Glutamatergic neuron (in vitro differentiated cells): ENCODE data around the gene HTR2A. TPM values are rescaled to one million over a fixed set of nuclear protein-coding genes. Genes with fewer than 3 reads are reported as not detected.
A peak's percentile ranks its signal among the peaks of the same experiment; 100 is the strongest.

Experiments used
- DNase-seq: peaks from one replicate; pipeline ENCODE4 v3.0.0; 2022
- H3K27ac Mint-ChIP-seq: one replicate; pipeline ENCODE4 v1.8.0; 2020; ENCODE audit warnings: mild to moderate bottlenecking, mixed read lengths, inconsistent platforms; ENCODE audit not compliant: unreplicated experiment
- H3K27me3 Mint-ChIP-seq: one replicate; pipeline ENCODE4 v1.8.0; 2020; ENCODE audit warnings: mild to moderate bottlenecking, moderate library complexity, mixed read lengths, inconsistent platforms; ENCODE audit not compliant: unreplicated experiment
- H3K36me3 Mint-ChIP-seq: one replicate; pipeline ENCODE4 v1.8.0; 2020; ENCODE audit warnings: mild to moderate bottlenecking, mixed read lengths, inconsistent platforms; ENCODE audit not compliant: unreplicated experiment
- H3K4me1 Mint-ChIP-seq: one replicate; pipeline ENCODE4 v1.8.0; 2020; ENCODE audit warnings: mild to moderate bottlenecking, low read depth, mixed read lengths, inconsistent platforms; ENCODE audit not compliant: unreplicated experiment
- H3K4me3 Mint-ChIP-seq: one replicate; pipeline ENCODE4 v1.8.0; 2020; ENCODE audit warnings: mild to moderate bottlenecking, mixed read lengths, inconsistent platforms; ENCODE audit not compliant: unreplicated experiment
- H3K9me3 Mint-ChIP-seq: one replicate; pipeline ENCODE4 v1.8.0; 2020; ENCODE audit warnings: mild to moderate bottlenecking, moderate library complexity, mixed read lengths, inconsistent platforms; ENCODE audit not compliant: unreplicated experiment
- CTCF ChIP-seq: fragments of 200-600 bp; sonication (generic); IDR thresholded peaks from one replicate; pipeline ENCODE4 v1.5.0; 2021; ENCODE audit not compliant: partially characterized antibody, unreplicated experiment
- total RNA-seq: library from RNA; stranded (reverse); fragmentation: NEBNext Ultra II Directional; extraction: Animal tissue kit (Norgen Biotek cat#: 25700); gene quantifications from one replicate; pipeline ENCODE4 v1.2.1, GENCODE V29; 2021; ENCODE audit not compliant: unreplicated experiment

The HTR2A gene
- total RNA-seq, 1 donor from 2014 or later = not detected

GRCh38 chr13:46881621-46882020 lies 15.2 kb downstream of the HTR2A start:
- H3K4me3 Mint-ChIP-seq = no peak overlapping the region
- no peak overlapping the region for H3K27ac Mint-ChIP-seq
- H3K36me3 Mint-ChIP-seq = peaks cover 4% of the 10 kb centered on the region
- DNase-seq = no peak
- H3K9me3 Mint-ChIP-seq = peaks cover 2% of the 10 kb centered on the region
- no peaks in the 10 kb centered on the region for H3K27me3 Mint-ChIP-seq
- TF ChIP-seq CTCF = no peak
- H3K4me1 Mint-ChIP-seq = peaks cover 5% of the 10 kb centered on the region

- Mint-ChIP-seq H3K4me1 (peaks cover 4% of the 10 kb centered on the region), H3K4me3 (no peak overlapping the region), H3K9me3 (peaks cover 2% of the 10 kb centered on the region), H3K27ac (no peak overlapping the region), H3K36me3 (no peaks in the 10 kb centered on the region), H3K27me3 (no peaks in the 10 kb centered on the region)
- no peak for TF ChIP-seq CTCF
- DNase-seq = no peak
Observed at GRCh38 chr13:46874006-46874405, 22.8 kb downstream of the HTR2A start.

- H3K27ac Mint-ChIP-seq = no peak overlapping the region
- DNase-seq = no peak
- H3K27me3 Mint-ChIP-seq = no peaks in the 10 kb centered on the region
- no peaks in the 10 kb centered on the region for H3K4me1 Mint-ChIP-seq
- no peak overlapping the region for H3K4me3 Mint-ChIP-seq
- no peak for TF ChIP-seq CTCF
- H3K36me3 Mint-ChIP-seq = no peaks in the 10 kb centered on the region
- H3K9me3 Mint-ChIP-seq = no peaks in the 10 kb centered on the region
Observed at GRCh38 chr13:46871557-46871956, 25.3 kb downstream of the HTR2A start.

- TF ChIP-seq CTCF = no peak
- DNase-seq = no peak
- peaks cover 6% of the 10 kb centered on the region for H3K4me1 Mint-ChIP-seq
- H3K9me3 Mint-ChIP-seq = no peaks in the 10 kb centered on the region
- no peaks in the 10 kb centered on the region for H3K36me3 Mint-ChIP-seq
- H3K4me3 Mint-ChIP-seq = no peak overlapping the region
- no peak overlapping the region for H3K27ac Mint-ChIP-seq
- H3K27me3 Mint-ChIP-seq = no peaks in the 10 kb centered on the region
Observed at GRCh38 chr13:46868091-46868490, 28.8 kb downstream of the HTR2A start.

GRCh38 chr13:46866150-46866549 lies 30.7 kb downstream of the HTR2A start:
- H3K36me3 Mint-ChIP-seq = no peaks in the 10 kb centered on the region
- no peaks in the 10 kb centered on the region for H3K9me3 Mint-ChIP-seq
- peaks cover 6% of the 10 kb centered on the region for H3K4me1 Mint-ChIP-seq
- H3K4me3 Mint-ChIP-seq = no peak overlapping the region
- no peaks in the 10 kb centered on the region for H3K27me3 Mint-ChIP-seq
- peak; percentile 54 for DNase-seq
- peak overlapping the region; percentile 28 for H3K27ac Mint-ChIP-seq
- no peak for TF ChIP-seq CTCF
